ENCODE measurements around the gene PGM2.

GRCh38 chr4:37799941-37800554 lies 26.4 kb upstream of the PGM2 start:
- TF ChIP-seq REST (IDR thresholded peaks at IDR 0.05; ENCODE audit: insufficient read depth in 1 of 2, low read depth in 2 of 2, low read length in 2 of 2) (no peak), POLR2AphosphoS5 (IDR thresholded peaks at IDR 0.05; ENCODE audit: low read depth, low read length) (no peak), TAF1 (IDR thresholded peaks at IDR 0.05; ENCODE audit: borderline replicate concordance, insufficient read depth, low read length) (no peak), SIN3A (IDR thresholded peaks at IDR 0.05; ENCODE audit: borderline replicate concordance, insufficient read depth, low read length) (no peak), FOXP2 (optimal IDR thresholded peaks at IDR 0.05; ENCODE audit: borderline replicate concordance, extremely low read depth, extremely low read length, insufficient read depth) (no peak)

Data from PFSK-1 (cell line).